B cell (primary cell): ENCODE results near the gene TRIM27.

Experiments
- EZH2 ChIP-seq: IDR thresholded peaks from 2 replicates; pipeline ENCODE4 v1.6.1; 2012; ENCODE audit warnings: borderline replicate concordance, low read depth, mild to moderate bottlenecking, moderate library complexity, low read length; ENCODE audit not compliant: insufficient read depth, poor library complexity, severe bottlenecking
- TF ChIP-seq, protein P1 (sequence below): fragments of 200-600 bp; IDR thresholded peaks from one replicate; pipeline ENCODE4 v1.8.0; 2022; ENCODE audit warnings: antibody characterized with exemption, mild to moderate bottlenecking

DNA sequence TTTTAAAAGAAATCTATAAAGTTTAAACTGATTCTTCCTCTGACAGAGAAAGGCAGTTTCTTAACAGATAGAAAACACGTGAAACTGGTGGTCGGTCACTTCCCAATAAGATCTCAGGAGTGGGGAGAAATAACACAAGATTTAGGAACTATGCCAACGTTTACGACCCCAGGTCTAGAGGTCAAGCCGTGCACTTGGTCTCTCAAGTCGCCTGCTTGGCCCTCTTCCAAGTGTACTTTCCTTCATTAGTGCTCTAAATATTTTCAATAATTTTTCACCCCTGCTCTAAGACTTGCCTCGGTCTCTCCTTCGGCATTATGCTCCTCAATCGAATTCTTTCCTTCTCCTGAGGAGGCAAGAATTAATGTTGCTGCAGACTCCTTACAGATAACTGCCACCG lies 61.7 kb downstream of the TRIM27 start:
- TF ChIP-seq, protein P1, sequence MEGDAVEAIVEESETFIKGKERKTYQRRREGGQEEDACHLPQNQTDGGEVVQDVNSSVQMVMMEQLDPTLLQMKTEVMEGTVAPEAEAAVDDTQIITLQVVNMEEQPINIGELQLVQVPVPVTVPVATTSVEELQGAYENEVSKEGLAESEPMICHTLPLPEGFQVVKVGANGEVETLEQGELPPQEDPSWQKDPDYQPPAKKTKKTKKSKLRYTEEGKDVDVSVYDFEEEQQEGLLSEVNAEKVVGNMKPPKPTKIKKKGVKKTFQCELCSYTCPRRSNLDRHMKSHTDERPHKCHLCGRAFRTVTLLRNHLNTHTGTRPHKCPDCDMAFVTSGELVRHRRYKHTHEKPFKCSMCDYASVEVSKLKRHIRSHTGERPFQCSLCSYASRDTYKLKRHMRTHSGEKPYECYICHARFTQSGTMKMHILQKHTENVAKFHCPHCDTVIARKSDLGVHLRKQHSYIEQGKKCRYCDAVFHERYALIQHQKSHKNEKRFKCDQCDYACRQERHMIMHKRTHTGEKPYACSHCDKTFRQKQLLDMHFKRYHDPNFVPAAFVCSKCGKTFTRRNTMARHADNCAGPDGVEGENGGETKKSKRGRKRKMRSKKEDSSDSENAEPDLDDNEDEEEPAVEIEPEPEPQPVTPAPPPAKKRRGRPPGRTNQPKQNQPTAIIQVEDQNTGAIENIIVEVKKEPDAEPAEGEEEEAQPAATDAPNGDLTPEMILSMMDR, result no peak
- no peak for TF ChIP-seq EZH2
